Amniotic stem cell (primary cell): ENCODE data around the gene PRKCA.
"Not testable (repeated sequence)": the region's sequence is repeated elsewhere in the genome, so short reads cannot be mapped to it uniquely, and the experiment has no call there.

ENCODE experiments used
- DNase-seq: peaks from one replicate; lab custom pipeline; 2025; lab: John Stamatoyannopoulos, UW

Gene PRKCA

DNA sequence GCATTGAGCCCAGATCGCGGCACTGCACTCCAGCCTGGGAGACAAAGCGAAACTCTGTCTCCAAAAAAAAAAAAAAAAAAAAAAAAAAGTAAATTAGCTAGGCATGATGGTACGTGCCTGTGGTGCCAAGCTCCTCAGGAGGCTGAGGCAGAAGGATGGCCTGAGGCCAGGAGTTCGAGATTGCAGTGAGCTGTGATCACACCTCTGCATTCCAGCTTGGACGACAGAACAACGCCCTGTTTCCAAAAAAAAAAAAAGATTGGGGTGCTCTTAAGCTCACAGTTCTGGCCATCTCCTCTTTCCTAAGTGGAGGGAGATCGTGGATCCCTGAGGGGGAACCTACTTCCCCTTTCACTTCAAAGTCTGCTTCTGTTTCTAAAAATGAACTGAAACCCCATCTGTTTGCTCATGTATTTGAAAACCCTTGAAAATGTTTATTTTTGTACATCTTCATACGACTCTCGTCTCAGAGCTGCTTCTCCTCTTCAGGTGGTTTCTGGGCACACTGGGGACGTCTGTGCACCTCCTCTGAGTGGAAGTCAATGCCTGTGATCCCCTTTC lies 138.8 kb downstream of the PRKCA start:
- no peak for DNase-seq

DNA sequence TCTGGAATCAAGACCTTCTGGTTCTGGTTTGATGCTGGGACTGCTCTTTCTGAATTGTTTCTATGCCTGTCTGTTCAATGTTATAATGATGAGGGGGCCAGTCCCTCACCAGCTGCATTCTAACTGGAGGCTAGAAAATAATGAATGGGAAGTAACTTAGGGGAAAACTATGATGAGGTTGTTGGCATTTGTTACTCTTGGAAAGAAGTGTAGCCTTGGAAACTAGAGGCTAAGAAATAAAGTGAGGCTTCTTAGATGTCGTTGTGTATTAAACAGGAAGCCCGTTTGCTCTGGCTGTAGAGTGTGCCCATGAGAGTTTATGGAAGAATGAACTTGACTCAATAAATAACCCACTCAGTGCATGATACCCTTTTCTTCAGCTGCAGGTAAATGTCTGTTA lies 140.8 kb downstream of the PRKCA start:
- no peak for DNase-seq

DNA sequence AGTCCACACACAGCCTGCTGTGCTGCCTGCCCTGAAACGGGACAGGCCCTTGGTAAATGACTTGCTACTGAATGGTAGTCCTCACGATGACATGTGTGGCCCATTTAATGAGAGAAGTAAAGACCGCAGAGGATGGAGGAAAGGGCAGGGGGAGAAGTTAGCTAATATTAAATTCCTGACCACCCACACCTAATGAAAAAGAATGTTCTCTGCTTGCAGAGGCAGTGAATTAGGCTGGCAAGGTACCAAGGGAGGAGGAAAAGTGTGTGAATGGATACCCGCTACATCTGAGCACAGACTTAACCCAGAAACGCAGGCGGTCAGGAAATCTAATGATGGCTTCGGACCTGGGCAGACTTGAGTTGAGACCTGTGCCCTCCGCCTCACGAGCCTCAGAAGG lies 141.2 kb downstream of the PRKCA start:
- DNase-seq = no peak

DNA sequence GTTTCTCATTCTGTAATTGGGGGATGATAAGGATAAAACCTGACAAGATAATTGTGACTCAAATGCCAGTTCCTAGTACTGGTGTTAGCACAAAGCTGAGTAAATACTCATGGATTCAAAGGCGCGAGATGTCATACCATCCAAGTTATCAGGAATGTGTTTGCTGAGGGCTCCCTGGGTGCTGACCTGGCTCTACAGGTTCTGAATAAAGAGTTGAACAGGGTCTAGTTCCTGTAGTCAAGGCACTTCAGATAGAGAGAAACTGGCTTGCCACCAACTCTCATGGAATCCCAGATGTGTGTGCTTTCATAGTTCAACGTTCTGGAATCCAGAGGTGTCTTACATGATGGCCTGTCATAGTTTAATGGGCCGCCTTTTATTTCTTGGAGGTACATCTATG lies 141.6 kb downstream of the PRKCA start:
- no peak for DNase-seq

DNA sequence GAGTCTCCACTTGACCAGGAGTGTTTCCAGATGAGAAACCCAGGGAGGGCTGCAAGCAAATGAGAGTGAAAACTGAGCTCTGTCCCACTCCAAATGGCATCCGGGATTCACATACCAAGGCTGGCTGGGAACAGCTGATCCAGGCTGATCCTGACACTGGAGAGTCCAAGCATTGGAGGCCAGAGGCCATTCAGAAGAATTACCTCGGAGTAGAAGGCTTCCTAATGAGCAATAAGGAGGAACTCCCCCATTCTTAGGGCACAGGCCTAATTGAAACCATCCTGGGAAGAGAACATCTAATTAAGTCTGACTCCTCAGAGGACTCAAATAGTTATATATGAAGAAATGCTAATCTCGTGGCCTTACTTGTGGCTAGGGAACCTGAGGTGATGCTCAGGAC lies 142.8 kb downstream of the PRKCA start:
- DNase-seq = no peak

DNA sequence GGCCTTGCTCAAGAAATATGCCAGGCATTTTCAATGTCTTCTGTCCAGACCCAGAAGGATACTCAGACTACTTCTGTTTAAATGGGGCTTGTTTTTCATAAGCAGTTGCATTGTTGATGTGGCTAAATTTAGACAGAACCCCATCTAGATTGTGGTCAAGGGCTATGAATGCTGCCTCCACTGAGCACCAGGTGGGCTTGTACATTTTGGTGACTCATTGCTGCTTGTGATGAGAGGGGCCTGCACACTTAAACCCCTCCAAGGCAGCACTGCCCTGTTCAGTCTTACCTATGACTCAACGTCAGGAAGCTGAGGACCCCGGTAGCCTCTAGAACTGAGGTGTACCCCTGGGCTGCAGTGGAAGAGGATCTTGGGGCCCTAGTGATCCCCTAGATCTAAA lies 144.0 kb downstream of the PRKCA start:
- no peak for DNase-seq

DNA sequence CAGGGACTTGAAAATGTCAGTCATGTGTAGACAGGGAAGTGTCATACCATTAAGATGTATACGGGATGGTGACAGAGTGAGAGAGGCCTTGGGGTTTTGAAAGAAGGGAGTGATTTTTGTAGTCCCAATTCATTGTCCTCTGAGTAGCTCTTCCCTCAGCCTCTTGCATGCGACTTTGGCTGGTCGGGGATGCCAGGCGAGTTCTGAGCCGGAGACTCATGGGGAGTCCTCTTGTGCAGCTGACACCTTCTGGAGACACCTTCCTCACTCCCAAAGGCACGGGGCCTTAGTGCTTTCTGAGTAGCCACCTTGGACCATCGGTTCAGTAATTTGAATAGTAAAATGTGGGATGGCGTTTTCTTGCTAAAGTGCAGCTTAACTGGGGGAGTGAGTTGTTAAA lies 144.7 kb downstream of the PRKCA start:
- DNase-seq = no peak

DNA sequence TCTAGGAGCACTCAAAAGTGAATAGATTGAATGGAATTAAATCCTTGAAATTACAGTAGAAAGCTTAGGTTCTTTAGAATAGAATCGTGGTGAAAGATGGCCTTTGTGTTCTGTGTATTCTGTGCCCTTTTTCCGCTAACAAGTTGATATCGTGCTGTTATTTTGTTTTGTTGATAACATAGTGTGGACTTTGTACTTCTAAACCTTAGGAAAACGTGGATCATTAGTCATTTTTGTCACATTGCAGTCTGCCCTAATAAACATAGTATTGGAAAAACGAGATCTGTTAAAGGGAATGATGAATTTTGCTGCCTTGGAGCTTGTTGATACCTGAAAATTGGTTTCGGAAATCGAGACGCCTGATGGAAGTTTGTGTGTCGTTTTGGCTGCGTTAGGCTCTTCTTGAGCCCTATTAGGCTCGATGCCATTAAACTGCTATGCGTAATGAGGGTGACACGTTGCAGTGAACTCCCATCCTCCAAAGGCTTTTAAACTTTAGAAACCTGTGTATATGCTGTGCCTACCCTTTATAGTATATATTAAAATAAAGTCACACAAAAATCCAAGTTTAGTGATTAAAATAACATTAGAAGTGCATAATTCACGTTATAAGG lies 145.7 kb downstream of the PRKCA start:
- no peak for DNase-seq

DNA sequence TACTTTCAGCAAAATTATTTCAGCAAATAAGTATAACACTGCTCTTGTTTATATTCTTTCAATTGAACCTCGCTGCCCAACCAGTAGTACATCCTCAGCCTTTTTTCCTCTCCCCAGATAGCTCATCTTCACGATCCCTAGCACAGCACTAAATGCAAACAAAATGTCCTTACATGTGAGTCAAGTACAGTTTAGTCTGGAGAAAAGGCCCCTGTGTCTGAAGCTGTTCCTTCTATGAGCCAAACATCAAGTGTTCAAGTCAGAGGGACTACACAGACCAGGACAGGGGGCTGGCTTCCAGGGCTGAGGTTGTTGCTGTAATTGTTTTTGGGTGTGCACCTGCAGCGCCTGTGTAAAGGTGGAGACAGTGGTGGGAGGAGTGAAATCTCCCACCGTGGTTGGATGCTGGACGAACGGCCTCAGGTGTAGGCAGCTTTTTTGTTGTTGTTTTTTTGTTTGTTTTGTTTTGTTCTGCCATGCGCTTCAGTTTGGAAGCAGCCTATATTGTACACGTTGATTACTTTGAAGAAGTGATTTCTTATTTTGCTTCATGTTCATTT lies 147.1 kb downstream of the PRKCA start:
- no peak for DNase-seq

DNA sequence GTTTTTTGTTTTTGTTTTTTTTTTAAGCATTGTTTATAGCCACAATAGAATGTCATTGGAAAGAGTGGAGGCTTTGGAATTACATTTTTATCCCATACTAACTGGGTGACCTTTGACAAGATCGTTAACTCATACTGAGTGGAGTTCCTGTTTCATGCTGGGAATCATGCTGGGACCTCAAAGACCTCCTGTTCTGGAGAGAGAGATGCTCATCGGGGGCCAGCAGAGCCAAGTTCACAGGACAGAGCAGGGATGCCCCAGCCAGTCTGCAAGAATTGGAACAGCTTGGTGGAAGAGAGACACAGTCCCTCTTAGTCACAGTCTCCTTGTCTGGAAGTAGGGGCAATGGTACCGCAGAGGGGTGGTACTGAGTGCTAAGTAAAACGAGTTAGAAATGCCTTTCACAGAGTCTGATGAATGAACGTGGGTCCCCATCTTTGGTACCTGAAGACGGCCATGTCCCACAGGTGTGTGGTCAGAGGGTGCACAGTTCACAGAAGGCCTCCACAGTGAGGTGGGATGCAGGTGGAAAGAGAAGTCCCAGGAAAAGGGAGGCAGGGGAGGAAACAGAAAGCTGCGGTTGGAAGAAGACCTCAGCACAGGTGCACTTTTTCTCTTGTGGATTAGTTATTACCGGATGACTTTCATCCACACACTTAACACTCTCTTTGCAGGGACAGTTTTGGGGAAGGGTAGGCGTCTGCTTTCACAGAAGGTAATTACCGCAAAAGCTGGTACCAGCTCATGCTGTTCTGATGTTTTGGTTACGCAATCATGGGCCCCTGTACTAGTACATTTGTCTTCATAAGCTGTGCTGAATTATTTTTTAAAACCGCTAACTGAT lies 147.8 kb downstream of the PRKCA start:
- DNase-seq = no peak

DNA sequence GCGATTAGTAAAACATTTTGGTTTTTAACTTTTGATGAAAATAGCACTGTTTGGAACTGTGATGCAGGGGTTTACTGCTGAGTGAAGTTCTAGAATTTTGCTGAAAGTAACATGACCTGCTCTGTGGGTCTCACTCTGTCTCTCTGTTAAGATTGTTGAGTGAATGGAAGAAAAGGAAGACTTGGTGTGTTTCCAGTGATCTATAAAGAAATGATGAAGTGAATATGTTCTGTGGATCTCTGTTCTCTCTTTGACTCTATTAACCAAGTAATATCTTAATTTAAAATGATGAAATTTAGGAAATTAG lies 148.4 kb downstream of the PRKCA start:
- no peak for DNase-seq

DNA sequence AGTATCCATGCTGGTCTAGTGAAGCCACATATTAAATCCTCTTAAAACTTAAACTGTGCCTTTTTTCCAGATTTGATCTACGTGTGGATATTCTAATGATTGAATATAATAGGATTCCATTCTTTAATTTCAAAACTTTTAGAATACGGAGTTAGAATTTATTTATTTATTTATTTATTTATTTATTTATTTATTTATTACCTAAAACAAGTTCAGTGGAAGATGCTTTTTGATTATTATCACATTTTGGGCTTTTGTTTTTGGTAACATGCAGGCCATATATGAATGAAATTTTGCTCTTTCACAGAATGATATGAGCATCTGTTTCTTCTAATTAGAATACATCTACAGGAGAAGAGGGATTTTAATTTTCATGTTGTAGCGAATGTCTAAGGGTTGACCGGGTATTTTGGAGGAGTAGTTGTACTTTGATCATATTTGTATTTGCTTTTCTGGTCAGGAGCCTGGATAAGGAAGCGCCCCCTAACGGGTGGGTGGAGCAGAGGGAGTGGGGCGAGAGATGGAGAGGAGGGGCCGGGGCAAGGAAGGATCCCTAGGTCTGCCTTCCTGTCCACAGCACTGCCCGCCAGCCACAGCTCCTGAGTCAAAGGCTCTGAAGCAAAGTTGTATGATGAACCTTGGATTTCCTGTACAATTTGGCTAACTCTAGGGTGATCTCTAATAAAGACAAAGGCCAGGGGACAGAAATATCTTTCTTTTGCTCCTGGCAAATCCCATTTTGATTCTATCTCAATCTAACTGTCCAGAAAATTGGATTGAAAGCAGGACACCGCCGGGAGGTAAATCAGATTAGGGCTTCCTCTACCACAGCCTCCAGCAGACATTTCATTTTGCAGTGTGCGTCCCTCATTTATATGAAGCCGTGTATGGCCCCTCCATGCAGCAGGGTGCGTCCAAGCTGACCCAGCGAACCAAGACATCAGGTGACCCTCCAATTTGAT lies 149.1 kb downstream of the PRKCA start:
- DNase-seq = no peak

DNA sequence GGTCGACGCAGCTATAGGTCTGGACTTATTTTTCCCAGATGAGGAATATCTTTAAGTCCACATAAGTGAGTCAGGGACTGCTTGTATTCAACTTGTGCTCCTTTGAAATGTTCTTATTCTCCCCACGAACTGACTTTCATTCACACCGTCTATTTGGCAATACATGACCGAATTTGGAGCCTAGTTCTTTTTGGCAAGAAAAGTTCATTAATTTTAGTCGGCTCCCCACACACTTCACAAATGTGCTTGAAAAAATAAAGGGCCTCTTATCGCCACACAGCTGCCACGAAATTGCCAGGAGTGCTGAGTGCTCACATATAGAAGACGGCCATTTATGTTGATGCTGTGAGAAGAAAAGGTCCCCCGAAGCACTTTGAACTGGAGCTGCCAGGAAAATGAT lies 152.6 kb downstream of the PRKCA start:
- no peak for DNase-seq

DNA sequence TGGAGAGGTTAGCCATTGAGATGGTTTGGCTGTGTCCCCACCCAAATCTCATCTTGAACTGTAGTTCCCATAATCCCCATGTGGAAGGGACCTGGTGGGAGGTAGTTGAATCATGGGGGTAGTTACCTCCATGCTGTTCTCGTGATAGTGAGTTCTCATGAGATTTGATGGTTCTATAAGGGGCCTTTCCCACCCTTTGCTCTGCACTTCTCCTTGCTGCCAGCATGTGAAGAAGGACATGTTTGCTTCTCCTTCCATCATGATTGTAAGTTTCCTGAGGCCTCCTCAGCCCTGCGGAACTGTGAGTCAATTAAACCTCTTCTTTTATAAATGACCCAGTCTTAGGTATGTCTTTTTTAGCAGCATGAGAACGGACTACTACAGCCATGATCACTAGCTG lies 155.1 kb downstream of the PRKCA start:
- DNase-seq = not testable (repeated sequence)

DNA sequence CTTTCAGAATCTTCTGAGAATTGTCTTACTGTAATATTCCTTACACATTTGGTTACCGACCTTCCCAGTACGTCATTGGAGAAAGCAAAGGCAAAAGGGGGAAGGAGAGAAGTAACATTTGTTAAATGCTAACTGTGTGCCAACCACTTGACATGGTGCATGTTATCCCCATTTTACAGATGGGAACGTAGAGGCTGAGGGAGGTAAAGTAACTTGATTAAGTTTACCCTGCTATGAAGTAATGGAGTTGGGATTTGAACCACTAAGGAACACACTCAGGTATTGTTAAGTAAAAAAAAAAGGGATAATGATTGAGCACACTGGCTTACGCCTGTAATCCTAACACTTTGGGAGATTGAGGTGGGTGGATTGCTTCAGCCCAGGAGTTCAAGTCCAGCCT lies 156.4 kb downstream of the PRKCA start:
- no peak for DNase-seq

DNA sequence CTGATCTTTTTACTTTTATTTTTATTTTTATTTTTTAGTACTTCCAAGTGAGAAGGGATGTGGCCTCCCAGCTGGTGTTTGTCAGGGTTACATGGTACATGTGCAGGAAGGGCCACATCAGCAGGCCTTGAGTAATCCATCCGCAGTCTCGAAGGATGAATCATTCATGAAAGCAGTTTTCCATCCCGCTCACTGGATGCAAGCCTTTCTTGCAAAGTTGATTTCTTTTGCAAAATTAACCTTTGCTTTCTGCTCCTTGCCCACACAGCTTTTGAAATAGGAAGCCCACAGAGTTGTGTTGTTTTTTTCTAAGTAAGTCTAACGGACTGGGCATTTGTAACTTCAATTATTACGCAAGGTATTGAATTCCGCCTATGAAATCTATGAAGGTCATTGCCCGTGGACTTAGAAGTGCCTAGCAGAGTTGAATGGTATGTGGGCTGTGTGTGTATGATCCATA lies 157.4 kb downstream of the PRKCA start:
- DNase-seq = peak; percentile 88

DNA sequence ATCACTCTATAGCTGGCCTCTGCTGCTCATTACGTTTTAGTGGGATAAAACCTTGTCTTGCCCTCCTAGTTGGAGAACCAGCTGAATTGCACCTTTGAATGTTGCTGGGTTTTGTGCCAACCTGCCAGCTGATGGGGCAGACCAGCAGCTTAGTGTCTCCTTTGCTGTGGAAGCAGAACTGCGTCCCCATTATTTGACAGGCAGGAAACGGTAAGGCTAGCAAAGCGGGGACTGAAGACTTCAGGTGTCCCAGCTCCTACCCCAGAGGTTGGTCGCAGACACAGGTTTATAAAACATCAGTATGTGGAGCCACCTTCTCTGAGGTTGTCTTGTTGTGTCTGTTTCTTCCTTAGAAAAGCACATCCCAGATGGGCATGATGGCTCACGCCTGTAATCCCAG lies 158.1 kb downstream of the PRKCA start:
- no peak for DNase-seq

DNA sequence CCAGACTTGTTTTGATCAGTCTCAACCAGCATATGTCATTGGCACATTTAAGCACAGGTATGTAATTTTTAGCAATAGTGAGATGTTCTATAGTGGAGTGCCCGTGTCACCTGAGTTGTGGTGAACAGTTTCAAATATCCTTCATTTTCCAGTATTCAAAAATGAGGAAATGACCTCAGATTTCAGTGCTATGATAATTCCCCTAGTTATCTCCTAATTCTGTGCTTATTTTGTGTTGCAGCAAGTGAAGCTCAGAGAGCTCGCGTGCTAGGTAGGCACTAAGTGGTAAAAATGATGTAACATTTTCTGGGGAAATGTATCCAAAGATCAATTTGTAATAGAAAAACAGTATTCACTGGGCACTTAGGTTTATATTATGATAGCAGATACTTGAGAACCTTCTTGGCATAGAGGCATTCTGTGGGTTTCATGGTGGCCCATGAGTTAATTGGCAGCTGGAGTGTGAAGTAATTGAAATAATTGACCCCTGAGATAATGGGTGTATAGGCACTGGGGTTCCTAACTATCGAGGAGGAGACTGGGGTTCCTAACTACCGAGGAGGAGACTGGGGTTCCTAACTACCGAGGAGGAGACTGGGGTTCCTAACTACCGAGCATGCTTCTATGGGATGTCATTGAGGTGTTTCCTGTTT lies 159.1 kb downstream of the PRKCA start:
- no peak for DNase-seq

DNA sequence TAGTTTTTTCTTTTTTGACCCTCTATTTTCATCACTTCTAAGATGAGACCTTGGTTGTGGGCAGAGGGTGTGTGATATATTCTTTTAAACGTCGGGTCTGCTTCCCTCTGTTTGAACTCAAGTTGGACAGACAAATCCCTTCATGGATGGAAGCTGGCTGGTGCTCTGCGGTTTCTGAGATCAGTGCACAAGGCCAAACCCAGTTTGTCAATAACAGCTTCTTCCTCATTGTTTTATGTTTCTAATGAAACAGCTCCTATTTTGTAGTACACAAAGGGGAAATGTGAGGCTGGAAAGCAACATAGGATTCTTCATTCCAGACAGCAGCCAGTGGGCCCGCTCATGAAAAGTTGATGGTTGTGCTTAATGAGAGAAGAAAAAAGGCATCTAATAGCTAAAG lies 159.6 kb downstream of the PRKCA start:
- no peak for DNase-seq

DNA sequence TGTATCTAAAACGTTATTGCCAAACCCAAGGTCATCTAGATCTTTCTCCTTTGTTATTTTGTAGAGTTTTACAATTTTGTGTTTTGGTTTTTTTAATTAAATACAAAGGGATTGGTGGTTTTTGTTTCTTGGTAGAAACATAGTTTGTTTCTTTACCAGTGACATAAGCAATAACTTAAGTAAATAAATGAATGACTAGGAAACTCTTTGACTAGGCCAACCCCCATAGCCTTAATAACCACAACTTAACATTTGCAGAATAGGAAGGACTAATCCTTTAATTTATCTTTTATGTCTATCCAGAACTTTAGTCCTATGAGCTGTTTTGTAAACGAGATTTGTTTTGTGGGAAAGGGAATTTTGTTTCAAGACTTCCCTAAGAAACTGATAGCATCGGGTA lies 162.5 kb downstream of the PRKCA start:
- no peak for DNase-seq

DNA sequence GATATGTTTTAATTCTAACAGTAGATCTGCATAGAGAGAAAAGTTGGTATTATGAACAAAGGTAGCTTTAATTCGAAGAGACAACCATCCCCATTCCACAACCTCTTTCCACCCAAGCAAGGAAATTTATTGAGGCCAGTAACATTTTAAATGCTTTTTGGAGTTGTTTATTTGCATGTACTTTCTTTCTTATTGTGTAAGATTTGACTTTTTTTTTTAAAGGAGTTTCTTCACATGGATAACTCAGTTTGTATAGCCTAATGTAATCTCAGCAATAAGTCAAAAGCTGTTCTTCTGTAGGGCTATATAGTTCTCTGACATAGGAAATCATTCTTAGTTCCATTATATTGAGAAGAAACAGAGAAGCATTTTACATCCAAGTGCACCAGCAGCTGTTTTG lies 163.3 kb downstream of the PRKCA start:
- no peak for DNase-seq
